ENCODE measurements around the gene SURF6. TPM values are rescaled to one million over a fixed set of nuclear protein-coding genes. Genes with fewer than 3 reads are reported as not detected.
A peak's percentile ranks its signal among the peaks of the same experiment; 100 is the strongest.

Gene SURF6
- total RNA-seq, 4 donors from 2014 or later: 14.5 to 28.6 (median 22.0) TPM

- Histone ChIP-seq H3K27ac (peak overlapping the region in 2 of 4 donors; percentile 2 to 74), H3K4me3 (no peak overlapping the region), H3K4me1 (peaks cover 34 to 90% (median 44%) of the 10 kb centered on the region in 3 donors), H3K9me3 (no peaks in the 10 kb centered on the region), H3K27me3 (no peaks in the 10 kb centered on the region), H3K36me3 (peaks cover 21 to 82% (median 26%) of the 10 kb centered on the region in 3 donors)
- TF ChIP-seq POLR2A (IDR thresholded peaks at IDR 0.05) (no peak), CTCF (IDR thresholded peaks at IDR 0.05) (no peak)
- intact Hi-C loops (cut with DNase I): no loop called here
- WGBS, 2 donors: 28 to 45% methylated on average over 7 to 13 of the region's 13 CpGs
- DNase-seq: no peak
These were observed 25.6 kb upstream of the SURF6 start for GRCh38 chr9:133361507-133362092.

- no peak overlapping the region for H3K4me3 ChIP-seq
- no peaks in the 10 kb centered on the region for H3K27me3 ChIP-seq
- no peak for DNase-seq
- peaks cover 33 to 85% (median 46%) of the 10 kb centered on the region in 3 donors for H3K4me1 ChIP-seq
- H3K36me3 ChIP-seq: peaks cover 14 to 73% (median 18%) of the 10 kb centered on the region in 3 donors
- 84 to 87% methylated on average over 15 to 18 of the region's 21 CpGs for WGBS, 2 donors
- intact Hi-C loops (cut with DNase I): no loop called here
- TF ChIP-seq CTCF (IDR thresholded peaks at IDR 0.05): no peak
- no peak for TF ChIP-seq POLR2A (IDR thresholded peaks at IDR 0.05)
- no peaks in the 10 kb centered on the region for H3K9me3 ChIP-seq
- H3K27ac ChIP-seq: peak overlapping the region in 1 of 4 donors; percentile 74
These were observed 24.7 kb upstream of the SURF6 start for GRCh38 chr9:133360400-133361393.

DNA sequence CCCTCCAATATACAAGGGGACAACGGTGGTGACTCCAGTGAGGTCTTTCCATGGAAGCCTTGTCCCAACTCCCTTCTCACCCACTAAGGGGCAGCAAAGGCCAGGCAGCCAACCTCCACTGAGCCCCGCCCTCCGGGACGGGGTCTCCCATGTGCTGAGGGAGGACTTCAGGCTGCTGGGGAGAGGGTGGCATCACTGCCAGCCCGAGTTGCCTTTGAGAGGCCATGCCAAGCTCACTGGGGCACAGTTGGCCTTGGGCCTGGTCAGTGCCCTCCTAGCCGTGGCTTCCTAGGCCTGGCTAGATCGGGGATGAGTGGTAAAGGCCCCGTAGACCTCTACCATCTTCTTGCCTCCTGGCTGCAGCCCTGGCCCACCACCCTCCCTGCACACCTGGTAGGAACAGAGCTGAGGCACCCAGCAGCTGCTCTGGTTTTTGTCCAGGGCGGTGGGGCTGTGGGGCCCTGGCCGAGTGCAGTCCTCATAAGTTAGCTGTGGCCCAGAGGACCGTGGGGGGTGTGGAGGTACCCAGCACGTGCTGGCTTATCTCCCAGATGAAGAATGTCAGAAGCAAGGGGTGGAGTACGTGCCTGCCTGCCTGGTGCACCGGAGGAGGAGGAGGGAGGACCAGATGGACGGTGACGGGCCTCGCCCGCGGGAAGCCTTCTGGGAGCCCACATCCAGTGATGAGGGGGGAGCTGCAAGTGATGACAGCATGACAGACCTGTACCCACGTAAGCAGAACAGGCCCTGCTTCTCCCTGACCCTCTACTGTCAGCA lies 23.6 kb upstream of the SURF6 start:
- intact Hi-C loops (cut with DNase I): no loop called here
- Histone ChIP-seq H3K27me3 (no peaks in the 10 kb centered on the region), H3K36me3 (peaks cover 5 to 64% (median 18%) of the 10 kb centered on the region in 3 donors), H3K4me1 (peaks cover 27 to 85% (median 47%) of the 10 kb centered on the region in 3 donors), H3K27ac (peak overlapping the region in 1 of 4 donors; percentile 21), H3K4me3 (no peak overlapping the region), H3K9me3 (no peaks in the 10 kb centered on the region)
- no peak for DNase-seq
- 42 to 59% methylated on average over 6 to 9 of the region's 20 CpGs for WGBS, 2 donors
- TF ChIP-seq CTCF (IDR thresholded peaks at IDR 0.05): peak in 4 of 6 experiments; percentile 16 to 39 (median 22)
- no peak for TF ChIP-seq POLR2A (IDR thresholded peaks at IDR 0.05)

DNA sequence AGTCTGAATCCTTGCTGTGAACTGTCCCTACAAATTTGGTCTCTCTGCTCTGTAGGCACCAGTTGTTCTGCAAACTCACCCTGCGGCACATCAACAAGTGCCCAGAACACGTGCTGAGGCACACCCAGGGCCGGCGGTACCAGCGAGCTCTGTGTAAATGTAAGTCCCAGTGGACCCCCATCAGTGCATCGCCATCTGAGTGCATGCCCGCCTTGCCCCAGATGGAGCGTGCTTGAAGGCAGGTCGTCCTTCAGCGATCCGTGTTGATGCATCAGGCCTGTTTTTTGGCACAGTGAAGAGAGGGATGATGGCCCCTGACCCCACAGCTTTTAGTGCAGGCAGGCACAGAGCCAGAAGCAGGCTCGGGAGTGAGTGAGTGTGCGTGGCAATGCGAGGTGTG lies 21.7 kb upstream of the SURF6 start:
- TF ChIP-seq CTCF (IDR thresholded peaks at IDR 0.05) (no peak), POLR2A (IDR thresholded peaks at IDR 0.05) (no peak)
- peaks cover 0 to 64% (median 15%) of the 10 kb centered on the region in 3 donors for H3K36me3 ChIP-seq
- no peaks in the 10 kb centered on the region for H3K27me3 ChIP-seq
- H3K9me3 ChIP-seq: no peaks in the 10 kb centered on the region
- H3K4me3 ChIP-seq: peak overlapping the region in 2 of 4 donors; percentile 87 to 93
- intact Hi-C loops (cut with DNase I): no loop called here
- peaks cover 23 to 70% (median 30%) of the 10 kb centered on the region in 3 donors for H3K4me1 ChIP-seq
- no peak for DNase-seq
- H3K27ac ChIP-seq: peak overlapping the region in 1 of 4 donors; percentile 91
- 65 to 70% methylated on average over 9 to 10 of the region's 14 CpGs for WGBS, 2 donors

Measured in esophagus squamous epithelium (tissue), 5 donors.